A673 (cell line): ENCODE measurements around the gene VPS13D.

Experiments
- CTCF ChIP-seq: fragments of 300-800, 200-600 bp; sonication (generic); conservative IDR thresholded peaks from 2 replicates; pipeline ENCODE4 v1.5.1; 2017; ENCODE audit warnings: low read depth, mild to moderate bottlenecking, antibody characterized with exemption, low read length, moderate library complexity, mixed read lengths
- EZH2 ChIP-seq: fragments of 200-600 bp; sonication (generic); IDR thresholded peaks from 2 replicates; pipeline ENCODE4 v1.6.1; 2017; ENCODE audit warnings: borderline replicate concordance, low read depth, mild to moderate bottlenecking, mixed read lengths, antibody characterized with exemption, low read length; ENCODE audit not compliant: poor library complexity, severe bottlenecking

DNA sequence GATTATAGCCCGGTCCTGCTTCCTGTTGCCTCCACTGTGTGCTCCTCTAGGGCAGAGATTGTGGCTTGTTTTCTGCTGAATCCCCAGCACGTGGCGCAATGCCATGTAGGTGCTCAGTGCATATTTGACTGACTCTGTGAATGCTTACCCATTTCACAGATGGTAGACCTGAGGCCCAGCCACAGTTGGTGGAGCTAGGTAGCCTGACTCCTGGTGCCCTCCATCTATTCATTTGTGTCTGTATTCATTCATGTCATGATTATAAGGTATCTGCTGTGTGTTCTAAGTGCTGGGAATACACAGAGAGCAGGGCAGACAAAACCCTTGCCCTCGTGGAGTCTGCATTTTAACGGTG lies 40.5 kb upstream of the VPS13D start:
- TF ChIP-seq CTCF (no peak), EZH2 (no peak)
